Mucosa of descending colon (tissue), 3 donors: Measurements from ENCODE around the gene CLIC1. TPM values are rescaled to one million over a fixed set of nuclear protein-coding genes. Genes with fewer than 3 reads are reported as not detected.
A peak's percentile ranks its signal among the peaks of the same experiment; 100 is the strongest.

Experiments
- ATAC-seq: fragments of 200-7000 bp; cut with Tn5 transposase; one replicate; pipeline ENCODE4 v1.9.1; 2020; ENCODE audit warnings: mild to moderate bottlenecking, moderate library complexity
- DNase-seq, 3 donors: peaks; one replicate each; pipeline ENCODE4 v3.0.0-alpha.2; 2020
- H3K36me3 ChIP-seq: fragments of 200-600 bp; one replicate; pipeline ENCODE4 v1.8.0; 2021; ENCODE audit warnings: low read depth, mild to moderate bottlenecking
- H3K4me1 ChIP-seq: fragments of 200-600 bp; one replicate; pipeline ENCODE4 v1.8.0; 2021; ENCODE audit warnings: low read depth, mild to moderate bottlenecking
- H3K4me3 ChIP-seq: fragments of 200-600 bp; one replicate; pipeline ENCODE4 v1.8.0; 2021; ENCODE audit warnings: mild to moderate bottlenecking
- H3K9me3 ChIP-seq: fragments of 200-600 bp; one replicate; pipeline ENCODE4 v1.8.0; 2021; ENCODE audit warnings: mild to moderate bottlenecking
- intact Hi-C, 2 donors: fragments of 100-400 bp; cut with DNase I in 1 of 2; cut with micrococcal nuclease in 1 of 2; formaldehyde crosslinking; loops; one replicate each; pipeline versions ENCODE4 v1.11.0 to v1.11.1; 2022; cut with DNase I, micrococcal nuclease
- microRNA-seq: library from miRNA; unstranded; fragments of <30 nt; microRNA quantifications from one replicate; pipeline ENCODE4, GENCODE V29; 2019
- total RNA-seq, 3 donors: library from RNA; stranded (reverse); fragmentation: NEBNext Ultra II Directional in 2 of 3; extraction: Animal tissue kit (Norgen Biotek cat#: 25700) in 2 of 3; gene quantifications; one replicate each; pipeline versions ENCODE4 v1.2.1 to v1.2.4, GENCODE V29; 2021 to 2023
- TF ChIP-seq, protein P1 (sequence below): fragments of 200-600 bp; IDR thresholded peaks from one replicate; pipeline ENCODE4 v1.8.0; 2022; ENCODE audit warnings: antibody characterized with exemption, mild to moderate bottlenecking
- donor health status: DM: no; HTN: no; CAD: no; lungs with moderate emphysema.
- donor health status: DM: no; HTN: no; CAD: no.
- donor health status: DM: no; HTN: yes; CAD: no.

The CLIC1 gene
- total RNA-seq, 3 donors from 2014 or later, result 269 to 555 (median 441) TPM

DNA sequence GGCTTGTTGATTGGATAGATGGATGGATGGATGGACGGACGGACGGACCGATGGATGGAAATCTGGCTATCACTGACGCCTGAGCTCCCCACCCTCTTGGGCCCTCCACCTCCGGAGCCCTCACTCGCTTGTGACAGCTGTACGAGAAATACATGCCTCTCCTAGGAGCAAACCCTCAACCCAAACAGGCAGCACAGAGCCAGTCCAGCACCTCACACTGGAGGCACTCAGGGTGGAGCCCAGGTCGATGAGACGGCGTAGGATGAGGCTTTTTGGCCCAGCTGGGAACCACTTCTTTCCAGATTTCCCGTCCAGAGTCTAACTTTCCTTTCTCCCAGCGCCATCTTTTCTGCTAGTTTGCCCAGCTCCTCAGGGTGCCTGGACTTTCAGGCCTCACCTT is 52.7 kb downstream of the CLIC1 start:
- TF ChIP-seq, protein P1, sequence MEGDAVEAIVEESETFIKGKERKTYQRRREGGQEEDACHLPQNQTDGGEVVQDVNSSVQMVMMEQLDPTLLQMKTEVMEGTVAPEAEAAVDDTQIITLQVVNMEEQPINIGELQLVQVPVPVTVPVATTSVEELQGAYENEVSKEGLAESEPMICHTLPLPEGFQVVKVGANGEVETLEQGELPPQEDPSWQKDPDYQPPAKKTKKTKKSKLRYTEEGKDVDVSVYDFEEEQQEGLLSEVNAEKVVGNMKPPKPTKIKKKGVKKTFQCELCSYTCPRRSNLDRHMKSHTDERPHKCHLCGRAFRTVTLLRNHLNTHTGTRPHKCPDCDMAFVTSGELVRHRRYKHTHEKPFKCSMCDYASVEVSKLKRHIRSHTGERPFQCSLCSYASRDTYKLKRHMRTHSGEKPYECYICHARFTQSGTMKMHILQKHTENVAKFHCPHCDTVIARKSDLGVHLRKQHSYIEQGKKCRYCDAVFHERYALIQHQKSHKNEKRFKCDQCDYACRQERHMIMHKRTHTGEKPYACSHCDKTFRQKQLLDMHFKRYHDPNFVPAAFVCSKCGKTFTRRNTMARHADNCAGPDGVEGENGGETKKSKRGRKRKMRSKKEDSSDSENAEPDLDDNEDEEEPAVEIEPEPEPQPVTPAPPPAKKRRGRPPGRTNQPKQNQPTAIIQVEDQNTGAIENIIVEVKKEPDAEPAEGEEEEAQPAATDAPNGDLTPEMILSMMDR, result no peak
- DNase-seq (no peak), ATAC-seq (no peak)
- Histone ChIP-seq H3K4me3 (no peak overlapping the region), H3K36me3 (peaks cover 9% of the 10 kb centered on the region), H3K9me3 (no peaks in the 10 kb centered on the region), H3K4me1 (peaks cover 14% of the 10 kb centered on the region)
- intact Hi-C loops, result loop anchor here in 1 of 2 donors (10.0 kb wide), 1 partner anchor 181 kb away; the partner anchor contains the start of gene NEU1

DNA sequence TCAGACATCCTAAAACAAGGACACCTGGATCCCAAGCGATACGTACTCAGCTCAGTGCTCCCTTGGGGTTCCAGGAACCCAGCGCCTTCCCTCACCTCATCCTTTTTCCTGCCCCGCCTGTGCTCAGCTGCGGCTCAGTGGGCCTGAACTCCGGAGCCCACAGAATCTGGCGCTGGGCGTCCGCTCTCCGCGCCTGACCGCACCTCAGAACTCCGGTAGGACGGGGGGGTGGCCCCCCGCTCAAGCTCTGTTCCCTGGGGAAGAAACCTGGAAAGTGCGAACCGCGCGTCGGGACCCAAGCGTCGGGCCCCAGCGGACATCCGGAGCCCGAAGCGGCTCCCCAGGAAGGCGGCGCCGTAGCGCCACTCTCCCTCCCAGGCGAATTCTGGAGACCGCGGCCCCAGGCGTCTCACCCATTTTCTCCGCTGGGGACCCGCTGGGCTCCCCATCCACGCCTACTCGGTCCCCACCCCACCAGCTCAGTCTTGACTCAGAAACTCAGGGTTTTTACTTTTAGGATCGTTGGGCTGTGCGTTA is 55.1 kb downstream of the CLIC1 start:
- intact Hi-C loops, result loop anchor here in 1 of 2 donors (10.0 kb wide), 1 partner anchor 184 kb away; the partner anchor contains the start of gene NEU1
- Histone ChIP-seq H3K4me1 (peaks cover 14% of the 10 kb centered on the region), H3K4me3 (no peak overlapping the region), H3K36me3 (no peaks in the 10 kb centered on the region), H3K9me3 (no peaks in the 10 kb centered on the region)
- DNase-seq, result peak; percentile 56 to 73 (median 73)
- TF ChIP-seq, protein P1, result no peak
- ATAC-seq, result peak; percentile 60

Small RNAs within 50 kb of the gene (microRNA-seq; reads per million reads assigned to microRNA genes)
- 0.70 reads per million for gene MIR4646

Other genes with a start within 250 kb of the CLIC1 start
- 1 to 10 TPM; 1.3 to 4.1 (median 2.9) TPM for gene MICB, start 238.4 kb downstream of the CLIC1 start, total RNA-seq
- not detected for gene MCCD1, start 207.6 kb downstream of the CLIC1 start, total RNA-seq
- gene DDX39B, start 194.5 kb downstream of the CLIC1 start, total RNA-seq, result 100 to 1,000 TPM; 239 to 309 (median 295) TPM
- 1 to 10 TPM in 2 of 3 donors, under 1 TPM in 1; 0.55 to 4.5 (median 1.2) TPM for gene ATP6V1G2, start 189.9 kb downstream of the CLIC1 start, total RNA-seq
- gene NFKBIL1, start 188.9 kb downstream of the CLIC1 start, total RNA-seq, result 10 to 100 TPM; 15.8 to 27.8 (median 18.3) TPM
- gene LTA, start 164.2 kb downstream of the CLIC1 start, total RNA-seq, result under 1 TPM in 2 of 3 donors, not detected in 1; 0.20 to 0.22 TPM
- 1 to 10 TPM in 2 of 3 donors, under 1 TPM in 1; 0.41 to 1.7 (median 1.1) TPM for gene TNF, start 161.0 kb downstream of the CLIC1 start, total RNA-seq
- gene LTB, start 154.1 kb downstream of the CLIC1 start, total RNA-seq, result 1 to 10 TPM; 2.1 to 3.4 (median 2.2) TPM
- gene LST1, start 150.3 kb downstream of the CLIC1 start, total RNA-seq, result 10 to 100 TPM in 1 of 3 donors, 1 to 10 TPM in 2; 3.9 to 11.3 (median 6.6) TPM
- gene NCR3, start 143.5 kb downstream of the CLIC1 start, total RNA-seq, result under 1 TPM in 1 of 3 donors, not detected in 2; 0.46 TPM
- 10 to 100 TPM in 2 of 3 donors, 1 to 10 TPM in 1; 6.1 to 28.4 (median 17.3) TPM for gene AIF1, start 121.3 kb downstream of the CLIC1 start, total RNA-seq
- gene PRRC2A, start 115.8 kb downstream of the CLIC1 start, total RNA-seq, result 100 to 1,000 TPM; 109 to 151 (median 120) TPM
- gene BAG6, start 83.9 kb downstream of the CLIC1 start, total RNA-seq, result 100 to 1,000 TPM; 282 to 298 (median 293) TPM
- gene APOM, start 80.6 kb downstream of the CLIC1 start, total RNA-seq, result 1 to 10 TPM; 2.2 to 2.7 (median 2.4) TPM
- 10 to 100 TPM; 28.5 to 33.0 (median 32.3) TPM for gene C6orf47, start 75.8 kb downstream of the CLIC1 start, total RNA-seq
- gene GPANK1, start 71.5 kb downstream of the CLIC1 start, total RNA-seq, result 10 to 100 TPM; 13.4 to 17.7 (median 17.4) TPM
- 100 to 1,000 TPM; 125 to 147 (median 134) TPM for gene CSNK2B, start 70.5 kb downstream of the CLIC1 start, total RNA-seq
- gene LY6G5B, start 66.6 kb downstream of the CLIC1 start, total RNA-seq, result 10 to 100 TPM; 13.1 to 17.2 (median 15.5) TPM
- 1 to 10 TPM; 1.7 to 4.2 (median 2.1) TPM for gene LY6G5C, start 55.5 kb downstream of the CLIC1 start, total RNA-seq
- 10 to 100 TPM; 55.3 to 69.4 (median 68.4) TPM for gene ABHD16A, start 33.2 kb downstream of the CLIC1 start, total RNA-seq
- not detected for gene LY6G6F, start 29.7 kb downstream of the CLIC1 start, total RNA-seq
- 1 to 10 TPM in 1 of 3 donors, under 1 TPM in 1, not detected in 1; 0.90 to 6.1 TPM for gene LY6G6D, start 21.2 kb downstream of the CLIC1 start, total RNA-seq
- under 1 TPM in 1 of 3 donors, not detected in 2; 0.32 TPM for gene LY6G6C, start 14.8 kb downstream of the CLIC1 start, total RNA-seq
- 1 to 10 TPM in 1 of 3 donors, under 1 TPM in 2; 0.48 to 1.4 (median 0.57) TPM for gene MPIG6B, start 13.2 kb downstream of the CLIC1 start, total RNA-seq
- 100 to 1,000 TPM in 1 of 3 donors, 10 to 100 TPM in 2; 56.1 to 152 (median 99.5) TPM for gene DDAH2, start 7.2 kb downstream of the CLIC1 start, total RNA-seq
- gene MSH5, start 3.5 kb upstream of the CLIC1 start, total RNA-seq, result 10 to 100 TPM; 14.1 to 29.9 (median 29.7) TPM
- 1 to 10 TPM; 2.5 to 9.6 (median 4.3) TPM for gene SAPCD1, start 26.1 kb upstream of the CLIC1 start, total RNA-seq
- gene VWA7, start 40.8 kb upstream of the CLIC1 start, total RNA-seq, result 1 to 10 TPM; 5.9 to 8.2 (median 6.9) TPM
- 10 to 100 TPM; 41.7 to 65.8 (median 45.0) TPM for gene VARS1, start 59.2 kb upstream of the CLIC1 start, total RNA-seq
- 10 to 100 TPM; 21.7 to 35.5 (median 33.8) TPM for gene LSM2, start 70.4 kb upstream of the CLIC1 start, total RNA-seq
- gene HSPA1L, start 78.8 kb upstream of the CLIC1 start, total RNA-seq, result 1 to 10 TPM; 1.2 to 3.4 (median 1.3) TPM
- gene HSPA1A, start 79.0 kb upstream of the CLIC1 start, total RNA-seq, result 100 to 1,000 TPM in 2 of 3 donors, 10 to 100 TPM in 1; 73.6 to 274 (median 107) TPM
- 100 to 1,000 TPM; 172 to 254 (median 200) TPM for gene HSPA1B, start 91.2 kb upstream of the CLIC1 start, total RNA-seq
- gene NEU1, start 126.3 kb upstream of the CLIC1 start, total RNA-seq, result 10 to 100 TPM; 44.0 to 65.7 (median 45.0) TPM
- gene SLC44A4, start 142.5 kb upstream of the CLIC1 start, total RNA-seq, result 100 to 1,000 TPM; 332 to 795 (median 740) TPM
- gene EHMT2, start 161.2 kb upstream of the CLIC1 start, total RNA-seq, result 10 to 100 TPM; 29.6 to 50.1 (median 36.4) TPM
- gene ZBTB12, start 165.6 kb upstream of the CLIC1 start, total RNA-seq, result 1 to 10 TPM; 2.3 to 6.2 (median 3.4) TPM
- 10 to 100 TPM in 2 of 3 donors, 1 to 10 TPM in 1; 5.5 to 33.7 (median 17.9) TPM for gene C2, start 191.2 kb upstream of the CLIC1 start, total RNA-seq
- gene CFB, start 209.6 kb upstream of the CLIC1 start, total RNA-seq, result 100 to 1,000 TPM in 1 of 3 donors, 10 to 100 TPM in 2; 34.5 to 178 (median 40.4) TPM
- gene NELFE, start 222.4 kb upstream of the CLIC1 start, total RNA-seq, result 10 to 100 TPM; 44.9 to 52.4 (median 51.8) TPM
- 10 to 100 TPM; 58.6 to 87.2 (median 81.2) TPM for gene SKIC2, start 222.6 kb upstream of the CLIC1 start, total RNA-seq
- 10 to 100 TPM; 12.4 to 18.1 (median 15.8) TPM for gene DXO, start 235.6 kb upstream of the CLIC1 start, total RNA-seq
- 100 to 1,000 TPM in 1 of 3 donors, 10 to 100 TPM in 2; 10.2 to 203 (median 56.0) TPM for gene C4A, start 245.5 kb upstream of the CLIC1 start, total RNA-seq